Astrocyte (in vitro differentiated cells and primary cell): ENCODE results near the gene TMEM59. TPM values are rescaled to one million over a fixed set of nuclear protein-coding genes. Genes with fewer than 3 reads are reported as not detected.
A peak's percentile ranks its signal among the peaks of the same experiment; 100 is the strongest.

Experiments used
- DNase-seq: peaks from one replicate; pipeline ENCODE4 v3.0.0-alpha.2; 2010; ENCODE audit warnings: low read depth
- FAIRE-seq: peaks from 2 replicates; lab custom pipeline; 2011; peaks lifted over from hg19 to GRCh38; lab: Jason Lieb, UNC
- H2AFZ ChIP-seq: 2 replicates; pipeline ENCODE4 v1.6.0; 2012; ENCODE audit warnings: low read depth, low read length, inconsistent platforms
- H3K27ac ChIP-seq: 2 replicates; pipeline ENCODE4 v1.5.1; 2011; ENCODE audit warnings: low read depth, low read length, inconsistent platforms
- H3K27me3 ChIP-seq: 2 replicates; pipeline ENCODE4 v1.6.0; 2011; ENCODE audit warnings: low read length, inconsistent platforms; ENCODE audit not compliant: insufficient read depth
- H3K36me3 ChIP-seq: 2 replicates; pipeline ENCODE4 v1.5.1; 2011; ENCODE audit warnings: low read length, inconsistent platforms; ENCODE audit not compliant: insufficient read depth
- H3K4me1 ChIP-seq: 2 replicates; pipeline ENCODE4 v1.5.1; 2011; ENCODE audit warnings: low read length, inconsistent platforms; ENCODE audit not compliant: insufficient read depth
- H3K4me2 ChIP-seq: 2 replicates; pipeline ENCODE4 v1.6.0; 2012; ENCODE audit warnings: low read length, inconsistent platforms
- H3K4me3 ChIP-seq: 2 replicates; pipeline ENCODE4 v1.5.1; 2011; ENCODE audit warnings: low read depth, mild to moderate bottlenecking, low read length, inconsistent platforms; ENCODE audit not compliant: insufficient read depth
- H3K79me2 ChIP-seq: 2 replicates; pipeline ENCODE4 v1.6.0; 2012; ENCODE audit warnings: mild to moderate bottlenecking, low read length, inconsistent platforms; ENCODE audit not compliant: insufficient read depth
- H3K9ac ChIP-seq: 2 replicates; pipeline ENCODE4 v1.6.0; 2012; ENCODE audit warnings: mild to moderate bottlenecking, low read length, inconsistent platforms
- H3K9me3 ChIP-seq: 2 replicates; pipeline ENCODE4 v1.5.1; 2012; ENCODE audit warnings: low read depth, mild to moderate bottlenecking, low read length, inconsistent platforms; ENCODE audit not compliant: insufficient read depth
- H4K20me1 ChIP-seq: 2 replicates; pipeline ENCODE4 v1.6.0; 2012; ENCODE audit warnings: low read length, inconsistent platforms; ENCODE audit not compliant: insufficient read depth
- H3K27ac Mint-ChIP-seq: one replicate; pipeline ENCODE4 v1.8.0; 2021; ENCODE audit warnings: mild to moderate bottlenecking, mixed read lengths; ENCODE audit not compliant: unreplicated experiment
- H3K27me3 Mint-ChIP-seq: one replicate; pipeline ENCODE4 v1.8.0; 2021; ENCODE audit warnings: low read depth, mixed read lengths; ENCODE audit not compliant: unreplicated experiment
- H3K36me3 Mint-ChIP-seq: one replicate; pipeline ENCODE4 v1.8.0; 2021; ENCODE audit warnings: low read depth, mixed read lengths; ENCODE audit not compliant: unreplicated experiment
- H3K4me1 Mint-ChIP-seq: one replicate; pipeline ENCODE4 v1.8.0; 2021; ENCODE audit warnings: low read depth, mixed read lengths; ENCODE audit not compliant: unreplicated experiment
- H3K4me3 Mint-ChIP-seq: one replicate; pipeline ENCODE4 v1.8.0; 2021; ENCODE audit warnings: mild to moderate bottlenecking, moderate library complexity, mixed read lengths; ENCODE audit not compliant: unreplicated experiment
- H3K9me3 Mint-ChIP-seq: one replicate; pipeline ENCODE4 v1.8.0; 2021; ENCODE audit warnings: mild to moderate bottlenecking, mixed read lengths; ENCODE audit not compliant: unreplicated experiment
- CTCF ChIP-seq: IDR thresholded peaks from 2 replicates; pipeline ENCODE4 v1.5.1; 2011; ENCODE audit warnings: low read depth, mild to moderate bottlenecking, inconsistent platforms, low read length, moderate library complexity; ENCODE audit not compliant: insufficient read depth
- EZH2 ChIP-seq: IDR thresholded peaks from 2 replicates; pipeline ENCODE4 v1.6.1; 2012; ENCODE audit warnings: mild to moderate bottlenecking, low read length, inconsistent platforms; ENCODE audit not compliant: insufficient read depth
- total RNA-seq: library from RNA; stranded (reverse); gene quantifications from 2 replicates; pipeline ENCODE4 v1.2.1, GENCODE V29; 2021

The TMEM59 gene
- total RNA-seq, 1 donor from 2014 or later: 315 TPM

GRCh38 chr1:54064299-54064698, 11.3 kb upstream of the TMEM59 start:
- Histone ChIP-seq H3K27me3 (no peaks in the 10 kb centered on the region), H3K9ac (no peak overlapping the region), H3K4me3 (no peak overlapping the region), H4K20me1 (no peaks in the 10 kb centered on the region), H3K4me1 (no peaks in the 10 kb centered on the region), H3K36me3 (no peaks in the 10 kb centered on the region), H3K9me3 (no peaks in the 10 kb centered on the region), H3K27ac (no peak overlapping the region), H3K4me2 (no peak overlapping the region), H3K79me2 (no peaks in the 10 kb centered on the region), H2AFZ (no peak overlapping the region)
- H3K27ac Mint-ChIP-seq: no peak overlapping the region
- FAIRE-seq (no peak), DNase-seq (no peak)
- TF ChIP-seq CTCF: no peak
- TF ChIP-seq EZH2: no peak
- no peak overlapping the region for H3K4me3 Mint-ChIP-seq
- no peaks in the 10 kb centered on the region for H3K9me3 Mint-ChIP-seq
- H3K27me3 Mint-ChIP-seq: no peaks in the 10 kb centered on the region
- no peaks in the 10 kb centered on the region for H3K4me1 Mint-ChIP-seq
- H3K36me3 Mint-ChIP-seq: peaks cover 5% of the 10 kb centered on the region

- Histone ChIP-seq H3K4me2 (peak overlapping the region; percentile 98), H3K79me2 (peaks cover 35% of the 10 kb centered on the region), H4K20me1 (peaks cover 8% of the 10 kb centered on the region), H3K4me3 (peak overlapping the region; percentile 97), H3K27ac (no peak overlapping the region), H3K9ac (peak overlapping the region; percentile 96), H3K27me3 (no peaks in the 10 kb centered on the region), H3K36me3 (no peaks in the 10 kb centered on the region), H3K9me3 (no peaks in the 10 kb centered on the region), H2AFZ (peak overlapping the region; percentile 89), H3K4me1 (peaks cover 15% of the 10 kb centered on the region)
- Mint-ChIP-seq H3K27ac (no peak overlapping the region), H3K4me3 (no peak overlapping the region), H3K4me1 (peaks cover 4% of the 10 kb centered on the region), H3K27me3 (no peaks in the 10 kb centered on the region), H3K36me3 (peaks cover 2% of the 10 kb centered on the region), H3K9me3 (no peaks in the 10 kb centered on the region)
- DNase-seq (no peak), FAIRE-seq (no peak)
- TF ChIP-seq CTCF: no peak
- TF ChIP-seq EZH2: no peak
Measured at GRCh38 chr1:54054438-54054749, 1.4 kb upstream of the TMEM59 start.

GRCh38 chr1:54053745-54054437, 887 bp upstream of the TMEM59 start:
- FAIRE-seq (no peak), DNase-seq (no peak)
- Mint-ChIP-seq H3K9me3 (no peaks in the 10 kb centered on the region), H3K27me3 (no peaks in the 10 kb centered on the region), H3K4me1 (peaks cover 4% of the 10 kb centered on the region), H3K27ac (no peak overlapping the region), H3K4me3 (no peak overlapping the region), H3K36me3 (no peaks in the 10 kb centered on the region)
- H4K20me1 ChIP-seq: peaks cover 8% of the 10 kb centered on the region
- H3K27me3 ChIP-seq: no peaks in the 10 kb centered on the region
- peak overlapping the region; percentile 89 for H2AFZ ChIP-seq
- H3K9ac ChIP-seq: peak overlapping the region; percentile 96
- peak overlapping the region; percentile 97 for H3K4me3 ChIP-seq
- peak overlapping the region; percentile 98 for H3K4me2 ChIP-seq
- TF ChIP-seq CTCF (no peak), EZH2 (no peak)
- H3K27ac ChIP-seq: peak overlapping the region; percentile 90
- peaks cover 15% of the 10 kb centered on the region for H3K4me1 ChIP-seq
- H3K9me3 ChIP-seq: no peaks in the 10 kb centered on the region
- H3K36me3 ChIP-seq: no peaks in the 10 kb centered on the region
- peaks cover 40% of the 10 kb centered on the region for H3K79me2 ChIP-seq
